ENCODE data around the gene GBP4. TPM values are rescaled to one million over a fixed set of nuclear protein-coding genes. Genes with fewer than 3 reads are reported as not detected.

The GBP4 gene
- total and polyA plus RNA-seq, 2 of the 4 experiments (the other 2 are of a cell fraction), result not detected

- 100% methylated on average over 1 of the region's 3 CpGs; no CpG with 5 or more reads in 1 of the 2 experiments for WGBS, 2 experiments (ENCODE audit: extremely low coverage in 2 of 2, insufficient read length in 1 of 2)
- H4K91ac ChIP-seq (ENCODE audit: insufficient read depth, low read depth, low read length), result no peak overlapping the region
- no peaks in the 10 kb centered on the region for H4K20me1 ChIP-seq (ENCODE audit: insufficient read depth, low read length)
- ATAC-seq (ENCODE audit: low read depth) (no peak), DNase-seq (no peak)
- no peak overlapping the region for H3K4me3 ChIP-seq (ENCODE audit: insufficient read depth, low read depth, low read length)
- no peak overlapping the region for H4K8ac ChIP-seq (ENCODE audit: low read depth in 2 of 2, low read length in 2 of 2)
- no peak overlapping the region for H3K27ac ChIP-seq (ENCODE audit: insufficient read depth, low read length)
- no peak overlapping the region for H2BK120ac ChIP-seq (ENCODE audit: low read depth, low read length)
- H2BK15ac ChIP-seq (ENCODE audit: low read depth, low read length), result no peak overlapping the region
- no peak overlapping the region for H2AFZ ChIP-seq (replicated peaks; ENCODE audit: low read length, poor library complexity)
- H3K14ac ChIP-seq (replicated peaks; ENCODE audit: low read depth, low read length), result no peak overlapping the region
- no peak overlapping the region for H3K4me2 ChIP-seq (ENCODE audit: low read depth, low read length)
- no peak overlapping the region for H3K56ac ChIP-seq (ENCODE audit: extremely low read depth, insufficient read depth, low read length)
- no peak overlapping the region for H3K23ac ChIP-seq (ENCODE audit: low read depth, low read length)
- intact Hi-C loops (cut with micrococcal nuclease) (no loop called here), in situ Hi-C loops (cut with MboI; ENCODE audit: low sequenced_read_pairs) (no loop called here), dilution Hi-C loops (cut with HindIII; ENCODE audit: low sequenced_read_pairs, unreplicated experiment) (no loop called here)
- H4K5ac ChIP-seq (ENCODE audit: low read depth, low read length), result no peak overlapping the region
- H3K4me1 ChIP-seq (ENCODE audit: control insufficient read depth, insufficient read depth, low read length), result no peaks in the 10 kb centered on the region
- no peak overlapping the region for H3K4ac ChIP-seq (ENCODE audit: low read depth, low read length)
- H2BK5ac ChIP-seq (ENCODE audit: low read depth, low read length, poor library complexity, severe bottlenecking), result no peak overlapping the region
- H3K9me3 ChIP-seq (ENCODE audit: control insufficient read depth, insufficient read depth, low read length), result no peaks in the 10 kb centered on the region
- BruUV-seq (replicated peaks), result no TSS peak
- no peaks in the 10 kb centered on the region for H3K36me3 ChIP-seq (ENCODE audit: control insufficient read depth, insufficient read depth, low read length)
- TF ChIP-seq USF2 (IDR thresholded peaks at IDR 0.05; ENCODE audit: low read depth, low read length), result no peak
- no peak for TF ChIP-seq SMC3 (IDR thresholded peaks at IDR 0.05; ENCODE audit: low read depth, low read length)
- TF ChIP-seq POLR2A (IDR thresholded peaks at IDR 0.05; ENCODE audit: low read depth, low read length), result no peak
- TF ChIP-seq MAZ (IDR thresholded peaks at IDR 0.05; ENCODE audit: borderline replicate concordance, low read depth, low read length), result no peak
- H2AK5ac ChIP-seq (ENCODE audit: low read depth, low read length), result no peak overlapping the region
- ChIA-PET CTCF (interaction anchor here (0.7 to 1.9 kb wide), 2 partner anchors 13 to 62 kb away, joined by 3 to 9 read pairs; no protein-coding TSS in a partner anchor), POLR2A (ENCODE audit: unreplicated experiment) (no interaction called here)
- no peak overlapping the region for H3K18ac ChIP-seq (ENCODE audit: low read depth, low read length)
- no peak overlapping the region for H3K9ac ChIP-seq (ENCODE audit: low read depth, low read length)
- no peak overlapping the region for H2BK20ac ChIP-seq (ENCODE audit: low read depth, low read length)
- no peaks in the 10 kb centered on the region for H3K27me3 ChIP-seq (ENCODE audit: control insufficient read depth, insufficient read depth, low read length)
- no peaks in the 10 kb centered on the region for H3K9me1 ChIP-seq (ENCODE audit: insufficient read depth, low read length)
- H2AK9ac ChIP-seq (replicated peaks; ENCODE audit: low read depth, low read length, poor library complexity), result no peak overlapping the region
- H3K79me1 ChIP-seq (ENCODE audit: low read depth in 1 of 2, low read length in 2 of 2), result no peaks in the 10 kb centered on the region
Measured at GRCh38 chr1:89147678-89148658, 50.8 kb downstream of the GBP4 start.
